GM19372 (cell line): ENCODE results near the gene IER5.

ENCODE experiments used
- ATAC-seq: cut with Tn5 transposase; IDR thresholded peaks from one replicate; pipeline ENCODE4 v1.9.1; 2021; ENCODE audit warnings: mild to moderate bottlenecking, low read depth, moderate library complexity; ENCODE audit not compliant: unreplicated experiment

The IER5 gene

GRCh38 chr1:181075766-181076350 lies 12.6 kb upstream of the IER5 start:
- no peak for ATAC-seq

DNA sequence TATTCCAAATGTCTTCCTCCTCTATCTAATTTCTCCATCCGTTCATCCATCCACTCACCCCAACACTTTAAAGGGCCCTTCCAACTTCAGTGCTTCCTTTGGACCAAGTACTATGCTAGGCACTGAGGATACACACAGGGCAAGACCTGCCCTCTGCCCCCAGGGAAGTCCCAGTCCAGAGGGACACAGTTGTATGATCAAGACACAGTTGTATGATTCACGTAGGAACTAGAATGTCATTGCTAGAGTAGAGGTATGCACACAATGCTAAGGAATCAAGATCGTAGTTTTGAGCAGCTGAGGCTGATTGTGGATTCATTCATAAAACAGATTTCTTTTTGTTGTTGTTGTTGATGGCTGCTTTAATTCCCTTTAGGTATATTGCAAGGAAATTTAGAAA lies 11.6 kb upstream of the IER5 start:
- ATAC-seq: no peak

- ATAC-seq: no peak
These were observed 10.8 kb upstream of the IER5 start for GRCh38 chr1:181077576-181078242.

DNA sequence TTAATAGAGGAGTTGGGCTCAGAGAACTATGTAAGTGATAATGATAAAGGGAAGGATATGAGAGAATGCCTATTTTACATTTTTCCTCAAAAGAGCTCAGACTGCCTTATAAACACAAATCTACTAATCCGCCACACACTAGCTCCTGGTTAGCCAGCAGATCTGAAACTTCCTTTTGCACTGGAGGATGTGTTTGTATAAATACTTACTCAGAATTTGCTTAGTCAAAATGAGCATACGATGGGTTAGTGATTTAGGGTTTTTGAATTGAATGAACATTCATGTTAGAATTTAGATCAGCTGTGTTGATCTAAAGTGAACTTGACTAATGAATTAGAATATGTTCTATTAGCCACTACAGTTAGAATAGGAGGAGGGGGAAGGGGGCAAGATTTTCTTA lies 9.1 kb upstream of the IER5 start:
- no peak for ATAC-seq

GRCh38 chr1:181079920-181080319 lies 8.6 kb upstream of the IER5 start:
- ATAC-seq: no peak

GRCh38 chr1:181080556-181080955 lies 7.9 kb upstream of the IER5 start:
- ATAC-seq: no peak

DNA sequence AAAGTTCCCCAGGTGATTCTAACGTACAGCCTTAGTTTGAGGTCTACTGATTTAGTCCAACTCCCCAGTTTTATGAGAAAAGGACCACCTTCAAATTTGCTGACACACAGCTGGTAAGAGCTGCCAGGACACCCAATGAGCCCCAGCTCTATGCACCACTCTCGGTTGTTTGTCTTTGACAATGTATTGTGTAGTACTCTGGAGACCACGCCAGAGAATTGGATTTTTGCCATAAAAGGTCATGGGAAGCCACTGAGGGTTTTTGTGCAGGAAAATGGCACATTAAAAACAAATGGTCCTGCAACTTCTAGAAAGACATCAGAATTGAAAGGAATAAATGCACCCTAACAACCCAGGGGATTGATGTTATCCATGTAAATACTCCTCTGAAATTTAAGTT lies 7.1 kb upstream of the IER5 start:
- no peak for ATAC-seq

GRCh38 chr1:181083842-181084605 lies 4.5 kb upstream of the IER5 start:
- ATAC-seq: no peak

DNA sequence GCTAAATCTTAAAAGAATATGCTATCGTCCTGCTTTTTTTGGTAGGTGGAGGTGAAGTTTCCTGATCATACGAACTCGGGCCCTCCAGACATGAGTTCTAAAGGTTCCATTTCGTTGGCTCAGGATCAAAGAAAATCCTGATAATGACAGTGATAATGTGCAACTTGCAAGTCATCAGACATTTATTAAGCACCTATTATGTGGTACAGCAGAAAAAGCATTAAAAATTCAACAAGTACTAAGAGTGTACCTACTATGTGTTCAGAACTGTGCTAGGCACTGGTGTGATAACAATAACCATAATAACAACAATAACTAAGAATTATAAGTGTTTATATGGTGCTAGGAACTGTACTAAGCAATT lies 3.9 kb upstream of the IER5 start:
- no peak for ATAC-seq

DNA sequence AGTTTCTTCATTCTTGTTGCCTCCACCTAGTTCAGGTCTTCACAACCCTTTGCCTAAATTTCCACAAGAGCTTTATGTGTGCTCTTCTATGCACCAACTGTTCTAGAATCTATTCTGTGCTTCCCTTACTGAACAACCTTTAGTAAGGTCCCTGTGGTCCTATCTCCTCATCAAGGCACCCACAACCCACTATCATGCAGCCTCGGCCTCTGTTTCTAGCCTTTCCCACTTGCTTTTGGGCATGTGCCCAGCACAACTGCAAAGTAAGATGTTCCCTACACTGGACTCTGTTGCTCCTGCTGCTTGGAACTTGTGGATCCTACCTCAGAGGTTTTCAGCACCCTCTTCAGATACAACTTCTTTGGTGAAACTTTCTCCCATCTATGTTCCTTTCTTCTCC lies 2.4 kb upstream of the IER5 start:
- ATAC-seq: no peak

- ATAC-seq: no peak
These were observed 1.6 kb upstream of the IER5 start for GRCh38 chr1:181086926-181087325.

GRCh38 chr1:181087400-181087901 lies 1.0 kb upstream of the IER5 start:
- ATAC-seq: no peak

- ATAC-seq: peak; percentile 5
These were observed 646 bp downstream of the IER5 start for GRCh38 chr1:181089017-181089675.

- peak; percentile 24 for ATAC-seq
These were observed 1.4 kb downstream of the IER5 start for GRCh38 chr1:181089676-181090544.

GRCh38 chr1:181090641-181091126 lies 2.2 kb downstream of the IER5 start:
- ATAC-seq: no peak

DNA sequence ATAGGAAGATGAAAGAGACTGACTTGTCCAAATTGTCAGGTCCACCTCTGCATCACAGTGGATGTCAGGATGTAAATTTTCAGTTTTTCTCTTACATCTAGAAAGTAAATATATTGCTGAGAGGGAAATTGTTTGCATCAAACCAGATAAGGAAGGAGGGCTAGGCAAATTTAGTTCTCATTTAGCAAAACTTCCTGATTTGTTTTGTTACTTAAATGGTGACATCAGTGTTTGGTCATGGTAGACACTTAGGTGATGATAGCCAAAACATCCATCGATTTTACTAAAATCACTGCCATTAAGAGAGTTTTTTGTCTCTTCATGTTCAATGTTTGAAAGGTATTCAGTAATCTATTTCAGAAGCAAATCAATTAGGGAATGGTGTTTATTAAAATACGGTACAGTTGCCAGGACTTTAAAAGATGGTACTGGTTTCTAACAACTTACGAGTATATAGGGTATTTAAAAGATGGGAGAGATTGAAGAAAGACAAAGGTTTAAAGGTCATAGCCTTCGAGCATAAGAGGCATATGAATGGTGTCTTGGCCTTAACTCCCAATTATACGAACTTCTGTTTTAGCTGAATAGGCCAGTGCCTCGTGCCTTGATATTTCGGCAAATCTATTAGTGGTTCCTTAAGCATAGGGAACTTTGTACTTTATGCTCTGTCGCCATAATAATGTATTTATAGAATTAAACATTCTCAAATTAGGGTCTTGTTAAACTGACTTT lies 3.0 kb downstream of the IER5 start:
- ATAC-seq: no peak

DNA sequence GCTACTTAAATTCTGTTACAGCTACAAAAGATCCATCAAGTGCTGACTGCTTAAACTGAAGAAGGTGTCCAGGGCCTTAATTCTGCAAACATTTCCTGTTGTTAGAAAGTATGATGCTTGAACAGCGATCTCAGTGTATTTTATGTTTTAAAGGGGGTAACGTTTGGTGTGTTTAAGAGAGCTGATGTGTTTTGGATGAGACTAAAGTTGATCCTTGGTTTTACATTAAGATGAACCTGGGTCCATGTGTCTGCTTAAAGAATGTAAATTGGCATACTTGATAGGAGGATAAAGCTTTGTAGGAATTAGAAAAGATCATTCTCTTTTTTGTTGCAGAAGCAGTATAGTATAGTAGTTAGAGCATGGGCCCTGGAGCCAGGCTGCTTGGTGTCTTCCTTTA lies 3.6 kb downstream of the IER5 start:
- ATAC-seq: no peak

DNA sequence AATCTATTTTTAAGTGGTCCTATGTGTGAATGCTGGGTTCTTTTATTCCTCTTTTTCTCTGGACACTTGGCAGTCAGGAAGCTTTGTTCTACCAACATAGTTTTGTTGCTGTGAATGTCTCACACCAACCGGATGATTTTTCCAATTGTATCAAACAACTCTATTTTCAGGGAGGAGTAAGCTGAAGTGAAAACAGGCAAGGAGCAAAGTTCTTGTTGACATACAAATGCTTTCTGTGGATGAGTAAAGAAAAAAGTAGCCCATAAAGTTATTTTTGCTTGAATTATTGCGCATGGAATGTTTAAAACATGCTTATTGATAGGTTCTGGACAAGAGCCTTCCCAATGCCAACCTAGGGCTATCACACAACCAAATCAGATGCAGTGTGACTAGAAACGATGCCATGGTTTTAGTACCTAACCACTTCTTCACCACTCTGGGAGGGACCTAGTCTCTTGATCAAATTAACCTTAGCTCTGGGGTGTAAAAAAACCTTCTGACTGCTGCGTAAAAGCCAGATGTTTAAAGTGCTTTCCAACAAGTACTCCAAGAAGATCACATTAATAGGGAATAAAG lies 4.5 kb downstream of the IER5 start:
- ATAC-seq: no peak
